ENCODE measurements around the gene ZNF549.

GRCh38 chr19:57560049-57560491 is 32.9 kb downstream of the ZNF549 start:
- TF ChIP-seq CTCF (tag by site-specific recombination; IDR thresholded peaks at IDR 0.05): no peak
- no peak for TF ChIP-seq GLI4 (tag by site-specific recombination; IDR thresholded peaks at IDR 0.05)
- TF ChIP-seq ZNF585B (tag by site-specific recombination; IDR thresholded peaks at IDR 0.05): no peak
- TF ChIP-seq PBX3 (CRISPR knock-in tag; IDR thresholded peaks at IDR 0.05): no peak; the same call in 1 of the 2 replicates
- no peak for TF ChIP-seq ZBTB8A (tag by site-specific recombination; IDR thresholded peaks at IDR 0.05)
- no peak for TF ChIP-seq ZNF274 (IDR thresholded peaks at IDR 0.05; ENCODE audit: low read length)
- TF ChIP-seq ZNF274 (tag by site-specific recombination; IDR thresholded peaks at IDR 0.05; ENCODE audit: borderline replicate concordance): no peak
- no peak for TF ChIP-seq ZNF214 (tag by site-specific recombination; IDR thresholded peaks at IDR 0.05; ENCODE audit: borderline replicate concordance)
- TF ChIP-seq PRDM6 (tag by site-specific recombination; IDR thresholded peaks at IDR 0.05): no peak
- TF ChIP-seq ZNF791 (tag by site-specific recombination; IDR thresholded peaks at IDR 0.05): no peak
- TF ChIP-seq REST (tag by site-specific recombination; IDR thresholded peaks at IDR 0.05): no peak
